Measurements from ENCODE around the gene CREBRF. TPM values are rescaled to one million over a fixed set of nuclear protein-coding genes. Genes with fewer than 3 reads are reported as not detected.

Gene CREBRF
- total RNA-seq, 2 experiments from 2014 or later = 12.1 to 12.5 TPM

GRCh38 chr5:173139631-173140030, 83.5 kb downstream of the CREBRF start:
- Histone ChIP-seq H3K4me1 (ENCODE audit: insufficient read depth, low read length, poor library complexity, severe bottlenecking) (peaks cover 6% of the 10 kb centered on the region), H3K4me3 (ENCODE audit: low read depth, low read length, poor library complexity, severe bottlenecking) (no peak overlapping the region), H3K9me3 (ENCODE audit: low read length) (no peaks in the 10 kb centered on the region), H3K36me3 (ENCODE audit: insufficient read depth, low read length) (no peaks in the 10 kb centered on the region), H3K27ac (ENCODE audit: low read depth, low read length, poor library complexity, severe bottlenecking) (no peak overlapping the region), H3K79me2 (ENCODE audit: insufficient read depth, low read depth, low read length) (no peaks in the 10 kb centered on the region), H3K4me2 (ENCODE audit: low read length) (no peak overlapping the region), H3K9me2 (ENCODE audit: insufficient read depth, low read length) (no peaks in the 10 kb centered on the region), H4K20me1 (ENCODE audit: insufficient read depth, low read length) (no peaks in the 10 kb centered on the region), H2AFZ (ENCODE audit: low read length) (no peak overlapping the region)
- BruUV-seq (replicated peaks) = no TSS peak
- intact Hi-C loops (cut with micrococcal nuclease; ENCODE audit: unreplicated experiment) = no loop called here
- POLR2A ChIA-PET = interaction anchor here (0.5 to 1.7 kb wide), 4 partner anchors 25 to 59 kb away, joined by 3 to 6 read pairs (median 3); no protein-coding TSS in a partner anchor
- no peak for DNase-seq (ENCODE audit: low spot score)
- CTCF ChIA-PET (ENCODE audit: unreplicated experiment) = no interaction called here
- no peak for TF ChIP-seq EZH2phosphoT487 (IDR thresholded peaks at IDR 0.05; ENCODE audit: borderline replicate concordance, low read depth, low read length)
- TF ChIP-seq CTCF (conservative IDR thresholded peaks at IDR 0.05; ENCODE audit: low read length) = no peak

- Histone ChIP-seq H3K79me2 (ENCODE audit: insufficient read depth, low read depth, low read length) (no peaks in the 10 kb centered on the region; the same call in 1 of the 2 replicates), H3K9me2 (ENCODE audit: insufficient read depth, low read length) (no peaks in the 10 kb centered on the region), H3K36me3 (ENCODE audit: insufficient read depth, low read length) (no peaks in the 10 kb centered on the region), H2AFZ (ENCODE audit: low read length) (no peak overlapping the region), H4K20me1 (ENCODE audit: insufficient read depth, low read length) (no peaks in the 10 kb centered on the region), H3K4me3 (ENCODE audit: low read depth, low read length, poor library complexity, severe bottlenecking) (no peak overlapping the region), H3K4me2 (ENCODE audit: low read length) (no peak overlapping the region), H3K4me1 (ENCODE audit: insufficient read depth, low read length, poor library complexity, severe bottlenecking) (peaks cover 11% of the 10 kb centered on the region), H3K27ac (ENCODE audit: low read depth, low read length, poor library complexity, severe bottlenecking) (no peak overlapping the region), H3K9me3 (ENCODE audit: low read length) (no peaks in the 10 kb centered on the region)
- no peak for DNase-seq (ENCODE audit: low spot score)
- intact Hi-C loops (cut with micrococcal nuclease; ENCODE audit: unreplicated experiment) = no loop called here
- ChIA-PET POLR2A (interaction anchor here (1.4 to 1.7 kb wide), 3 partner anchors 27 to 61 kb away, joined by 3 to 6 read pairs (median 3); no protein-coding TSS in a partner anchor), CTCF (ENCODE audit: unreplicated experiment) (interaction anchor here (0.5 kb wide), 1 partner anchor 54 kb away, joined by 4 read pairs; no protein-coding TSS in a partner anchor)
- TF ChIP-seq EZH2phosphoT487 (IDR thresholded peaks at IDR 0.05; ENCODE audit: borderline replicate concordance, low read depth, low read length) (no peak), CTCF (conservative IDR thresholded peaks at IDR 0.05; ENCODE audit: low read length) (no peak)
- BruUV-seq (replicated peaks) = no TSS peak
Observed at GRCh38 chr5:173140769-173141168, 84.6 kb downstream of the CREBRF start.

GRCh38 chr5:173143567-173143966, 87.4 kb downstream of the CREBRF start:
- no peaks in the 10 kb centered on the region for H4K20me1 ChIP-seq (ENCODE audit: insufficient read depth, low read length)
- no peak for TF ChIP-seq EZH2phosphoT487 (IDR thresholded peaks at IDR 0.05; ENCODE audit: borderline replicate concordance, low read depth, low read length)
- no peak for TF ChIP-seq CTCF (conservative IDR thresholded peaks at IDR 0.05; ENCODE audit: low read length)
- intact Hi-C loops (cut with micrococcal nuclease; ENCODE audit: unreplicated experiment) = no loop called here
- peaks cover 10% of the 10 kb centered on the region for H3K36me3 ChIP-seq (ENCODE audit: insufficient read depth, low read length)
- no peak overlapping the region for H3K4me3 ChIP-seq (ENCODE audit: low read depth, low read length, poor library complexity, severe bottlenecking)
- no peaks in the 10 kb centered on the region for H3K9me2 ChIP-seq (ENCODE audit: insufficient read depth, low read length)
- no peak overlapping the region for H3K27ac ChIP-seq (ENCODE audit: low read depth, low read length, poor library complexity, severe bottlenecking)
- H3K79me2 ChIP-seq (ENCODE audit: insufficient read depth, low read depth, low read length) = no peaks in the 10 kb centered on the region; the same call in 1 of the 2 replicates
- ChIA-PET POLR2A (interaction anchor here (0.7 kb wide), 1 partner anchor 672 kb away, joined by 4 read pairs; no protein-coding TSS in a partner anchor), CTCF (ENCODE audit: unreplicated experiment) (no interaction called here)
- peaks cover 11% of the 10 kb centered on the region for H3K4me1 ChIP-seq (ENCODE audit: insufficient read depth, low read length, poor library complexity, severe bottlenecking)
- H3K4me2 ChIP-seq (ENCODE audit: low read length) = no peak overlapping the region
- no peaks in the 10 kb centered on the region for H3K9me3 ChIP-seq (ENCODE audit: low read length)
- peak overlapping the region; percentile 100; the same call in 1 of the 2 replicates for H2AFZ ChIP-seq (ENCODE audit: low read length)
- BruUV-seq (replicated peaks) = no TSS peak
- no peak for DNase-seq (ENCODE audit: low spot score)
